Thoracic aorta endothelial cell (primary cell): ENCODE measurements around the gene NDN. TPM values are rescaled to one million over a fixed set of nuclear protein-coding genes. Genes with fewer than 3 reads are reported as not detected.

Experiments used
- total RNA-seq: library from RNA; depleted of rRNA; stranded (reverse); fragments of >200 nt; gene quantifications from 2 replicates; pipeline ENCODE4 v1.2.3, GENCODE V29; 2012

NDN gene
- 28.5 and 49.3 TPM in 2 replicates for total RNA-seq

GRCh38 chr15:23687143-23687470, at the start of gene NDN:
Gene NDN, minus strand, starts transcription at chr15:23687305. Its CDS starts 88 bp downstream, at chr15:23687217.

GRCh38 chr15:23647421-23648370, 39.4 kb downstream of the NDN start, which contains the start of gene MAGEL2:
Gene MAGEL2, minus strand, starts transcription at chr15:23647867. Its CDS starts 125 bp downstream, at chr15:23647742.

Other genes with a start within 250 kb of the NDN start
- gene GOLGA6L2, start 240.1 kb downstream of the NDN start, total RNA-seq, result not detected in 2 replicates
- 0.79 TPM in 1 of 2 replicates, not detected in the other for gene MKRN3, start 121.6 kb downstream of the NDN start, total RNA-seq
- gene MAGEL2, start 39.4 kb downstream of the NDN start, total RNA-seq, result 0.07 TPM in 1 of 2 replicates, not detected in the other